Calu3 (cell line): ENCODE measurements around the gene LHPP. TPM values are rescaled to one million over a fixed set of nuclear protein-coding genes. Genes with fewer than 3 reads are reported as not detected.

Source experiments
- BruUV-seq: library from RNA; stranded (reverse); fragments of 400-500 nt; replicated peaks from 2 replicates; lab custom pipeline; 2021; lab: Mats Ljungman, UMichigan
- CTCF ChIA-PET: fragments of 300-600 bp; sonication (Branson Sonifier 250); formaldehyde crosslinking; loops from one replicate; lab custom pipeline; 2022; ENCODE audit warnings: antibody characterized with exemption; lab: Charles Lee
- DNase-seq: peaks from one replicate; pipeline ENCODE4 v3.0.0; 2022
- H3K27ac Mint-ChIP-seq: one replicate; pipeline ENCODE4 v1.8.0; 2022; ENCODE audit warnings: mixed read lengths; ENCODE audit not compliant: unreplicated experiment
- H3K27me3 Mint-ChIP-seq: one replicate; pipeline ENCODE4 v1.8.0; 2022; ENCODE audit warnings: mixed read lengths; ENCODE audit not compliant: unreplicated experiment
- H3K36me3 Mint-ChIP-seq: one replicate; pipeline ENCODE4 v1.8.0; 2022; ENCODE audit warnings: mild to moderate bottlenecking, moderate library complexity, mixed read lengths; ENCODE audit not compliant: insufficient read depth, unreplicated experiment
- H3K4me1 Mint-ChIP-seq: one replicate; pipeline ENCODE4 v1.8.0; 2022; ENCODE audit warnings: mild to moderate bottlenecking, low read depth, mixed read lengths; ENCODE audit not compliant: unreplicated experiment
- H3K4me3 Mint-ChIP-seq: one replicate; pipeline ENCODE4 v1.8.0; 2022; ENCODE audit warnings: mild to moderate bottlenecking, low read depth, moderate library complexity, mixed read lengths; ENCODE audit not compliant: unreplicated experiment
- H3K9me3 Mint-ChIP-seq: one replicate; pipeline ENCODE4 v1.8.0; 2022; ENCODE audit warnings: low read depth, mixed read lengths; ENCODE audit not compliant: unreplicated experiment
- CTCF ChIP-seq: fragments of 200-600 bp; IDR thresholded peaks from one replicate; pipeline ENCODE4 v1.8.0; 2022; ENCODE audit warnings: antibody characterized with exemption; ENCODE audit not compliant: unreplicated experiment
- intact Hi-C: fragments of 100-400 bp; cut with micrococcal nuclease; formaldehyde crosslinking; loops from one replicate; pipeline ENCODE4 v1.10.0; 2022; ENCODE audit not compliant: unreplicated experiment
- total RNA-seq: library from RNA; stranded (reverse); gene quantifications from 2 replicates; pipeline ENCODE4 v1.2.3, GENCODE V29; 2022

Gene LHPP
- total RNA-seq, 1 experiment from 2014 or later = 12.0 TPM

GRCh38 chr10:124422742-124423141 lies 38.9 kb upstream of the LHPP start:
- intact Hi-C loops = no loop called here
- peaks cover 18% of the 10 kb centered on the region for H3K36me3 Mint-ChIP-seq
- no TSS peak for BruUV-seq

DNA sequence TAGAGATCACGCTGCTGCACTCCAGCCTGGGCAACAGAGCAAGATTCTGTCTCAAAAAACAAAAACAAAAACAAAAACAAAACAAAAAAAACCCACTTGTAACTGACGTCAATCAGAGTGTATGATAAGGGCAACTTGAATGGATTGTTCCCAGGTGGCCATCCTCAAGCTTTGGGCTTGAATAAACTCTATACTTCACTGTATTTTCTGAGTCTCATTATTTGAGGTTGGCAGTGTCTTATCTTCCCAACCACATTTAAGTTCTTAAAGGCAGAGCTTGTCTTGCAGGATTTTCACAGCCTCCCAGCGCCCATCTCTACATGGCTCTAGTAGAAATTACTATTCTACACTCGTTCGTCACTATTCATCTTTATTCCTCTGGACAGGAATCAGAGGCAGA lies 37.8 kb upstream of the LHPP start:
- intact Hi-C loops = no loop called here
- H3K4me3 Mint-ChIP-seq = no peak overlapping the region
- peaks cover 13% of the 10 kb centered on the region for H3K27me3 Mint-ChIP-seq
- no peak overlapping the region for H3K27ac Mint-ChIP-seq
- TF ChIP-seq CTCF = no peak
- no peak for DNase-seq
- H3K36me3 Mint-ChIP-seq = peaks cover 7% of the 10 kb centered on the region
- BruUV-seq = no TSS peak
- CTCF ChIA-PET = no interaction called here
- no peaks in the 10 kb centered on the region for H3K9me3 Mint-ChIP-seq
- H3K4me1 Mint-ChIP-seq = peaks cover 9% of the 10 kb centered on the region

More at GRCh38 chr10:124422742-124423141, 38.9 kb upstream of the LHPP start:
- no peak for TF ChIP-seq CTCF
- Mint-ChIP-seq H3K4me3 (no peak overlapping the region), H3K9me3 (no peaks in the 10 kb centered on the region), H3K27me3 (peaks cover 13% of the 10 kb centered on the region), H3K4me1 (peaks cover under 1% of the 10 kb centered on the region), H3K27ac (no peak overlapping the region)
- no peak for DNase-seq
- CTCF ChIA-PET = no interaction called here

DNA sequence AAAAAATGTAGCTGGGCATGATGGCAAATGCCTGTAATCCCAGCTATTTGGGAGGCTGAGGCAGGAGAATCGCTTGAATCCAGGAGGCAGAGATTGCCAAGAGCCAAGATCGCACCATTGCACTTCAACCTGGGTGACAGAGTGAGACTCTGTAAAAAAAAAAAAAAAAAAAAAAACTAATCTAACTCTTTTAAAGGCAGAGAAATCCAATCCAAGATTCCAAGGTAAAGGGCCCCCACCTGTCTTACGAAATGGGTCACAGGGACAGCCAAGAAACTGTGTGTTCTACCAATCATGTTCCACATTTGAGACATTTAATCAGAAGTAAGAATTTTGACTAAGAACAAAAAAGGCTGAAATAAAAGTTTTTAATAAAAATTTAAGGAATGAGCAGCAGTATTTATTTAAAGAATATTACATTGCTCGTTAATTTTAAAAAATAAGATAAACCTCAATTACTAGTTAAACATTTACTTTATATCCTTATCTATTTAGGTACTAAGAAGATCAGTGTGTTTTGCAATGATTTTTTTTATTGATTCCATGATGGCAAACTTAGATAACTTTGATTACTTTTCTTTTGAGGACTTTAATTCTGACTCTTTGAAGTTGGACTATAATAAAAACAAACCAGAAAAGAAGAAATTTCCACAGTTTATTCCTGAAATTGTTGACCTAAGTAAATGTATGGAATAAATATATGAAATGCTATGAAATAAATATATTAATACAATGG lies 36.2 kb upstream of the LHPP start:
- Mint-ChIP-seq H3K27me3 (peaks cover 13% of the 10 kb centered on the region), H3K4me1 (peaks cover 9% of the 10 kb centered on the region), H3K27ac (no peak overlapping the region), H3K4me3 (no peak overlapping the region), H3K36me3 (no peaks in the 10 kb centered on the region), H3K9me3 (no peaks in the 10 kb centered on the region)
- DNase-seq = no peak
- CTCF ChIA-PET = no interaction called here
- intact Hi-C loops = no loop called here
- no TSS peak for BruUV-seq
- TF ChIP-seq CTCF = no peak

- H3K27ac Mint-ChIP-seq = no peak overlapping the region
- intact Hi-C loops = no loop called here
- DNase-seq = no peak
- CTCF ChIA-PET = no interaction called here
- no TSS peak for BruUV-seq
- peaks cover 9% of the 10 kb centered on the region for H3K4me1 Mint-ChIP-seq
- H3K27me3 Mint-ChIP-seq = peaks cover 13% of the 10 kb centered on the region
- no peak overlapping the region for H3K4me3 Mint-ChIP-seq
- no peaks in the 10 kb centered on the region for H3K36me3 Mint-ChIP-seq
- no peaks in the 10 kb centered on the region for H3K9me3 Mint-ChIP-seq
- TF ChIP-seq CTCF = no peak
Observed at GRCh38 chr10:124428207-124428777, 33.3 kb upstream of the LHPP start.
